Measurements from ENCODE around the gene ELFN2.

DNA sequence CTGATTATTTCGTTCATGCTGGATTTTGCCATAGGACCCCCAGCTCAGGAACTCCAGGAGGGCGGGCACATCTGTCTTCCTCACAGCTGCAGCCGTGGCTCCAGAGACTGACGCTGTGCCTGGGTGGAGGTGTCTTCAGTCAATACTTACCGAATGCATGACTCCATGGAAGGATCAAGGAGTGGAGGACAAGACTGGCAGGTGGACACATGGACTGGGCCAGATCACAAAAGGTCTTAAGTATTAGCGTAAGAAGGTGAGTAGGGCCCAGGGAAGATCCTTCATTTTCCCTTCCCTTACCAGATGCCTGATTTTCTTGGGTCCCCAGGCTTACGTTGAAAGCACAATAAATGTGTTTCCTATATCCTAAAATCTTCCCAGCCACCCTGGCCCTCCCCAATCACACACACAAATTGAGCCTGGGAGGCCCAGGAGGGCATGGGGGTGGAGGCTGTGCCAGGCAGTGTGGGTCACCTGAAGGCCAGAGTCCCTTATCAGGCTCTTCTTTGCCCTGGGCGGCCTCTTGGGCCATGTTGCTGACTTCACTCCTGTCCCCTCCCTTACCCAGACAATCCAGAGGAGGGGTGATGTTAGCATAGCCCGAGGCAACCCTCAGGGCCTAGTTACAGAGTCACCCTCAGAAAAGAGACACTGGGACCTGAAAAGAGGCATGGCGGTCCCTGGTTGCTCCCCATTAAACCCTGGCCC, 88.6 kb downstream of the ELFN2 start:
- TF ChIP-seq, protein P1, sequence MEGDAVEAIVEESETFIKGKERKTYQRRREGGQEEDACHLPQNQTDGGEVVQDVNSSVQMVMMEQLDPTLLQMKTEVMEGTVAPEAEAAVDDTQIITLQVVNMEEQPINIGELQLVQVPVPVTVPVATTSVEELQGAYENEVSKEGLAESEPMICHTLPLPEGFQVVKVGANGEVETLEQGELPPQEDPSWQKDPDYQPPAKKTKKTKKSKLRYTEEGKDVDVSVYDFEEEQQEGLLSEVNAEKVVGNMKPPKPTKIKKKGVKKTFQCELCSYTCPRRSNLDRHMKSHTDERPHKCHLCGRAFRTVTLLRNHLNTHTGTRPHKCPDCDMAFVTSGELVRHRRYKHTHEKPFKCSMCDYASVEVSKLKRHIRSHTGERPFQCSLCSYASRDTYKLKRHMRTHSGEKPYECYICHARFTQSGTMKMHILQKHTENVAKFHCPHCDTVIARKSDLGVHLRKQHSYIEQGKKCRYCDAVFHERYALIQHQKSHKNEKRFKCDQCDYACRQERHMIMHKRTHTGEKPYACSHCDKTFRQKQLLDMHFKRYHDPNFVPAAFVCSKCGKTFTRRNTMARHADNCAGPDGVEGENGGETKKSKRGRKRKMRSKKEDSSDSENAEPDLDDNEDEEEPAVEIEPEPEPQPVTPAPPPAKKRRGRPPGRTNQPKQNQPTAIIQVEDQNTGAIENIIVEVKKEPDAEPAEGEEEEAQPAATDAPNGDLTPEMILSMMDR (IDR thresholded peaks at IDR 0.05), result no peak
- no peak for TF ChIP-seq ZFX (IDR thresholded peaks at IDR 0.05; ENCODE audit: borderline replicate concordance)
